Activated CD4-positive, alpha-beta T cell treated with anti-CD3 and anti-CD28 coated beads, Interleukin-2, amount 50 U/mL, for 48 hours (primary cell): ENCODE data around the gene RSPO3.
"Not testable (repeated sequence)": the region's sequence is repeated elsewhere in the genome, so short reads cannot be mapped to it uniquely, and the experiment has no call there.

Source experiments
- DNase-seq, 2 experiments: peaks; one replicate each; pipeline ENCODE4 v3.0.0-alpha.2; 2020

Gene RSPO3, protein sequence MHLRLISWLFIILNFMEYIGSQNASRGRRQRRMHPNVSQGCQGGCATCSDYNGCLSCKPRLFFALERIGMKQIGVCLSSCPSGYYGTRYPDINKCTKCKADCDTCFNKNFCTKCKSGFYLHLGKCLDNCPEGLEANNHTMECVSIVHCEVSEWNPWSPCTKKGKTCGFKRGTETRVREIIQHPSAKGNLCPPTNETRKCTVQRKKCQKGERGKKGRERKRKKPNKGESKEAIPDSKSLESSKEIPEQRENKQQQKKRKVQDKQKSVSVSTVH

DNA sequence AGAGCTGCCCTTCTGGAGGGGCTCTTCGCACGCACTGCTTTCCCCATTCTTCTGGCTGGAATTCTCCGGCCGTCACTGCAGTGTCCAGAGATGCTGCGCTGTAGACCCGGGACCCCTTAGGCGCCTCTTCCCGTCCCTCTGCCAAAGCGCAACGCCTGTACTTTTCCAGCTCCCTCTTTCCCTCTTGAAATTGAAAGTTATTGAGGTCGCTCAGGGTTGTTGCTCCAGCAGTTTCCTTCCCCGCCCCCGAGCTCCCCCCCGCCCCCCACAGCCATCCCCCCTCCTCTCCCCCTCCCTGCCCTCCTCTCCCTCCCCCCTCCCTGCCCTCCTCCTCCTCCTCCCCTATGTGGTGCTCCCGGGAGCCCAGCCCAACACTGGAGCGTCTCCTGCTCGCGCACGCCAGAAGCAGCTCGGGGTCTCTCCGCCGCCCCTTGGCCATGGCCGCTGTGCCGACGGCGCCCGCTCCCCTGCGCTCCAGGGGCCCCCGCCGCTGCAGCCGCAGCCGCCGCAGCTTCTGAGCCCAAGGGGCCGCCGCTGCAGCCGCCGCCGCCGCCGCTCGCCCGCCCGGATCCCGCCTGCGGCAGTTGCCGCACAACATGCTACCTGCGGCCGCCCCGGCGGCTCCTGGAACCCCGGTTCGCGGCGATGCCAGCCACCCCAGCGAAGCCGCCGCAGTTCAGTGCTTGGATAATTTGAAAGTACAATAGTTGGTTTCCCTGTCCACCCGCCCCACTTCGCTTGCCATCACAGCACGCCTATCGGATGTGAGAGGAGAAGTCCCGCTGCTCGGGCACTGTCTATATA is at the start of gene RSPO3:
Gene RSPO3, plus strand, starts transcription at position 374 of the 804 bp plus-strand sequence. CDS start 522 bp downstream, outside the sequence.
- DNase-seq, result peak; percentile 8 to 28

DNA sequence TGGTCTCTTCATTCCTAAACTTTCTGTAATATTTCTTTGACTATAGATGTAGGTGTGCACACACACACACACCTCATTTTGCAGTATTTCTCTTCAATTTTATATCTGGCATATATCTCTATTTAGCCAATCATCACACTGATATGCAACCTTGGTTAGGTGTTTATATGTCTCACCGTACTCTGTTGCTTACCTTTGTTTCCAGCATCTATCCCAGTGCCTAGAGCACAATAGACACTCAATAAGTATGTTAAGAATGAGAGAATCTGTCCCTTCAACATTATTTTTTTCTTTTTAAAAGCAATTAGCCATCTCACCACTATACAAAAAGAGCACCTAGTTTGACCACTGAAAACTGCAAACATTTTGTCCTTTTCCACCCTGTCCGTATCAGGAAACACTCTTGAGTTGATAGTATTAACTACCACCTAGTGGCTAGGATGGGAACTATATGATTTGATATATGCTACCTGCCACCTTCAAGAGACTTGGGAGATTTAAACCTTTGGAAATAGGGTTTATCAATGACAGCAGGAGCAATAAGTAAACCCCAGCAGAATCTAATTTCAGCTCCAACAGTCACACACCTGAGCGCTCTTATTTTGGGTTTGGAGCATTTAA is 48.7 kb upstream of the RSPO3 start:
- DNase-seq, result no peak

DNA sequence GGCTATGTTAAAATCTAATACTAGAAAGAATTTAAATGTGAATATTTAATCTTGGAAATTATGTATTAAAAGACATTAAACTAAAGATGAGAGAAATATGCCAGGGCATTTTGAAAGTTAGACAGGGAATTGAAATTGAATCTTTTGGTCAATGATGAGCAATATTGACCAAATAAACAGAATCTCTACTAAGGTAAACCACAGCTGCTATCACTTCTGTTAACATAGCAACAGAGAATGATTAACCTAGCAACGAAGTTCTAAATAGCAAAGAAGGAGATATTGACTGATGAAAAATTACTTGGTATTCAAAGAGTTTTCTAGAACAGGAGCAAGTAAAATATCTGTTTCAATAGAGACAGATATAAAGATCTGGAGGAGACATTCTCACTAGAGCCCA is 45.2 kb upstream of the RSPO3 start:
- DNase-seq, result no peak

DNA sequence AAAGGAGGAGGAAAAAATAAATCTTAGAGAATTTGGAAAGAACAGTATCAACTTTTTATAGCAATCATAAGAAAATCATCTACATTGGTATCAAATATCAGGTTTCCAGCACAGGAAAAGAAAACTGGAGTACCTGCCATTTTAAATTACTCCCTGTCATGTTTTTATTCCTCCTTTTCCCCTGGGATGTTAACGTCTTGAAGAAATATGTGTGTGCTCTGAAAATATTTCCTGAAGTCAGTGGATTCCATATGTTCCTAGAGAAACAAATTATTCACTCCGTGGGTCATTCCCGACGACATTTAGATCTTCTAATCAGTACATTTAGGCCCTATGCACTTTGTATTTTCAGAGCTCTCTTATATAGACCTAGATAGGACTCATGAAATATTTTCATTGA is 42.0 kb upstream of the RSPO3 start:
- DNase-seq, result no peak

DNA sequence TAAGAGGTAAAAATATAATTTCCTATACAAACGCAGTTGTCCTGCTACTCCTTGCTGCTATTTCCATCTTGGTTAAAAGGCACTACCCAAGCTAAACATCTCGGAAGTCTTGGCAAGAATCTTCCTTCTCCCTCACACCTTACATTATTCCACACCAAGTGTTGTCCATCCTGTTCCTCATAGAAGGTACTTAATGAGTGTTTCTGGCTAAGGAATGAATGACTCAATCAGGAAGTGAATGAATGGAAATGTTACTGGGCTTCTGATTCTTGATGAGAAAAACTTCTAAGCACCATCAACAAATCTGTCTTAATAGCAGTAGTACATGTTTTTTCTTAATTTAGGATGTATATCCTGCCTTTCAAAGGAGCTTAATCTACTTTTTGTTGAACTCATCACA is 40.6 kb upstream of the RSPO3 start:
- no peak for DNase-seq

DNA sequence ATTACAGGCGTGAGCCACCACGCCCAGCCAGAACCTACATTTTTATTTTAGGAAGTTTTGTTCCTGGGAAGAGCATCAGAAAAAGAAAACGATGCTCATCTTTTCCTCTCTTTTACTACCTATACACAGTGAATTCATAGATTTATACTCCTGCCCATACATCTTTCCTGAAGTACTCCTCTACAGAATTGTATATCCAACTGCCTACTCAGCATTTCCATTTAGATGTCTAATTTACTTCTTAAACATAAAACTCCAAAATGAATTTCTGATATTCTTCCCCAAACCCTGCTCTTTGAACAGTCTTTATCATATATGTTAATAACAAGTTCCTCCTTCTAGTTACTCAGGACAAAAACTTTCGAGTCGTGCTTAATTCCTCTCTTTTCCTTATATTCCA is 39.8 kb upstream of the RSPO3 start:
- no peak for DNase-seq

DNA sequence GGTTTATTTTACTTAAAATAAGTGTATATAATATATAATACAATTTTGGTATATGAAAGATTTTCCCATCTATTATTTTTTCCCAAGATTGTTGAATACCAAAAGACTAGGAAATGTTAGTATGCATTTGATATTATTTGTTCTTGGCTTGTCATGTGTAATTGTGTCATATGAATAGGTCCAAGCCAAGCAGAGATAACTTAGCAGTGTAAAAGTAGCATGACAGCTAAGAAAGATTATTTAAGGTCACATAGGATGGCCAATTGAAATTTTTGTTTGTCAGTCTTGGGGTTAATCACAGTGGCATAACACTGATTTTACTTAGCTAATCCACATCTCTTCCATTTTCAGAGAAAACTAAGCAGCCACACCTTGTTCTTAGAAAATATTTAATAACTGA is 38.8 kb upstream of the RSPO3 start:
- no peak for DNase-seq

DNA sequence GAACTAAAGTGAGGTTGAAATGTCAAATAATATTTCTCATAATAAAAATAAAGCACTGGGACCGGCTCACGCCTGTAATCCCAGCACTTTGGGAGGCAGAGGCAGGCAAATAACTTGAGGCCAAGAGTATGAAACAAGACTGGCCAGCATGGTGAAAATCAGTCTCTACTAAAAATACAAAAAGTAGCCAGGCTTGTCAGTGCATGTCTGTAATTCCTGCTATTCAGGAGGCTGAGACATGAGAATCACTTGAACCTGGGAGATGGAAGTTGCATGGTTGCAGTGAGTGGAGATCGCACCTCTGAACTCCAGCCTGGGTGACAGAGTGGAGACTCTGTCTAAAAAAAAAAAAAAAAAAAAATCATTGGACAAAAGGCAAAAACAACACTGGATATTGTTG is 38.4 kb upstream of the RSPO3 start:
- no peak for DNase-seq

DNA sequence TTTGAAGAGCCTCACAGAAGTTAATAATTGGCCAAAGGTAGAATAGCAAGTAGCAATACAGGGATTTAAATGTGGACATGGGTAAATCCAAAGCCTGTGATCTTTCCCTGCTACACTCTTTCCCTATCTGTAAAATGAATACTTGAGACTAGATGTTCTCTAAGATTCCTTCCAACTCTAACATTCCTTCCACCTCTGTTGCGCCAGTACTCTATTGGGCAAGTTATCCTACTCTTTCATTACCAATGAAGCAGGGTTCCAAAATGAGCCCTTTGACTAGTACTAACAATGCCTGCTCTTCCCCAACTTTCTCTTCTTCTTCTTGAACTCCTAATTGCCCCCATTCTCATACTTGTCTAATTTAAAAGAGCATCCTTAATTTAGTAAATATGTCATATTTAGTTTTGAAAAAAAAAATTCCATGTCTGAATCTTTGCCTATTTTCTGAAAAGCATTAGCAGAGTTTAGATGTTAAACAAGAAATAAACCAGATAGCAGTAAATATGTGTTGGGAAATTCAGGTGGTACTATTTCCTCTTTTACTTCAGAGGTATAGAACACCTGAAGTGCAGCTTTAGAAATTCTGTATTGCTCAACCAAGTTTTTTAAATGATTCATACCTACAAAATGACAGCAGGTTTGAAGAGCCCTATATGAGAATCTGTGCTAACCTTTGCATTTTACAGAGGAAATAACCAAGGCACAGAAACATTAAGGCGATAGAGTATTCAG is 35.1 kb upstream of the RSPO3 start:
- DNase-seq, result no peak

DNA sequence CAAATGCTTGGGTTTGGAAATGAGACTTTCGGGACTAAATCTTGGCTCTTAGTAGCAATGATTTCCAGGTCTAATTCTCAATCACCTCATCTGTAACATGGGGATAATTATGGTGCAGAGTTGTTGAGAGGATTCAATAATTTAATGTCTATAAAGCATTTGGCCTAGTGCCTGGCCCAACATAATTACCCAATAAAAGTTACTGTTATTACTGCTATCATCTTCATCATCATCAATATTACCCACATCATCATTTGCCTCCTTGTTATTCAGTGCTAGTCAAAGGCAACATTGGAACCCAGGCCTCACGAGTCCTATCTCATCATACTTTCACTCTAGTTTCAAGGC is 34.5 kb upstream of the RSPO3 start:
- no peak for DNase-seq

DNA sequence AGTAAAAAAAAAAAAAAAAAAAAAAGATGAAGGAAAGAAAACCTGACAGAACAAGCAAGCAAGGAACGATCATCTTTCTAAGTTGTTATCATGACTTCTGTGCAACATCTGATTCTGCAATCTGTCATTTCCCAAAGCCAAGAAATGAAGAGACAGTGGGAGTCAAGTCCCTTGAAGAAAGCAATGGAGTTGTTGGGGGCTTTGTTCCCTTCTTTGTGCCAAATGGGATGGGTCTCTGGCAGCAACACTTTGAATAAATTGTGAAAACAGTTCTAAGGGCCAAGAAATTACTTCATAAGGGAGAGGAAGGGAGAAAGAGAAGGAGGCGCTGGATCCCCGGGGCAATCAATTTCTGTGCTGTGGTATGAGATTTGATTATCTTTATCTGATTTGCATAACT is 33.3 kb upstream of the RSPO3 start:
- DNase-seq, result no peak

DNA sequence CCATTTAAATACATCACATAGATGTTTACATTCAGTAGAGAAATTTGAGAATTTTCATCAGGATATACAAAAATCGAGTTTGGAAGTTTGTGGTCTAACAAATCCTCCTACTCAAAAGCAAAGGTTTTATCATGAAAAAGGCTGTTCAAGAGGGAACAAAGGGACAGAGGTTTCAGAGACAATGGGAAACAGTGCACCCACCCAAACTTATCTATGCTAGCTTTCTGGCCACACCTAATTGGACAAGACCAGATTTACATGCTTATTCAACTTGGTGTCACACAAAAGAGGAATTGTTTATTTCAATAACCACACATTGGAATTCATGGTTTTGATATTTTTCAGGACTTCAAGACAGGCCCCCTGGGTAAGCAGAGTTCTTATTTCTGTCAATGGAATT is 28.4 kb upstream of the RSPO3 start:
- DNase-seq, result no peak

DNA sequence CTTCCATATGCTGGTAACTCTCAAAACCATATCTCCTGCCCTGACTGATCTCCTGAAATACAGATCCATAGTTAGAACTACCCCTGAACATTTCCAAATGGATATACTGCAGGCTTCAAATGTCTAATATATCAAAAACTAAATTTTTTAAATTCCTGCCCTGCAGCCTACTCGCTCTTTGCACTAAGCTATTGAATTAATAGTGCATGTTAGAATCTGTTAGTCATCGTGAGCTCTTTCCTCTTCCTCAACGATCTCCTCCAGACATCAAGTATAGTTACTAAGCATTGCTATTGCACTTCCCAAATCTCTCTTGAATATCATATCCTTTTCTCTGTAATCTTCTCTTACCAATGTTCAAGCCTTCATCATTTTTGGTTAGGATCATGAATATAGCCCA is 26.0 kb upstream of the RSPO3 start:
- DNase-seq, result no peak

DNA sequence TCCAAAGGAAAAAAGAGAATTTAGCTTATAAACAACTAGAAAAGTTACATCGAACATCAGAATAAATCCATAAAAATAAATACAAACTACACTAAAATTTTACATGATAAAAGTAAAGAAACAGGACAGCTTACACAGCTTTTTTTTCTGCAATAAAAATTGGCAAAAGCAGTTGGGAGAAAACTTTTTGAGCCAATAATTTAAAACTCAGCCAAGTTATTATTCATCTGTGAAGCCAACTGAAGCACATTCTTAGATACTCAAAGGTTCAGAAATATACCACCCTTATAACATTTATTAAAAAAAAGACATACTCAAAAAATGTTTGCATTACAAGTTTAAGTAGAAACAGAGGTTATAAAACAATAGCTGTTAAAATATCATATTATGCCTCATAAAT is 23.7 kb upstream of the RSPO3 start:
- DNase-seq, result no peak

DNA sequence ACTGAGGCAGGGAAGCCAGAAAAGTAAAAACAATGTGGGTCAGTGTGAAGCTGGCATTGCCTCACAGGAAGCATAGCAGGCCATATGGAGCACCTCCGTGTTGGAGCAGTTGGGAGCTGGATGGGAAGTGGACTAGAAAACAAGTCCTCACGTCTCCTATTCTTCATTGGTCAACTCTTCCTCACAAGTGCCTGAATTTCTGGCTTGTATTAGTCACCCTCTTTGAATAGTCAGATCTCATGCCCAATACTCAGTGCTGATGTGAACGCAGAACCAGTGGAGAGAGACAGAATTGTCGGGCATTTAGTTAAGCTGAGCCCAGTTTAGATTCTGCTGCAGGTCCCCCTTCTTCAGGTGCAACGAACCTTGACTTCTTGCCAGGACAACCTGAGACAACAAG is 22.3 kb upstream of the RSPO3 start:
- DNase-seq, result no peak

DNA sequence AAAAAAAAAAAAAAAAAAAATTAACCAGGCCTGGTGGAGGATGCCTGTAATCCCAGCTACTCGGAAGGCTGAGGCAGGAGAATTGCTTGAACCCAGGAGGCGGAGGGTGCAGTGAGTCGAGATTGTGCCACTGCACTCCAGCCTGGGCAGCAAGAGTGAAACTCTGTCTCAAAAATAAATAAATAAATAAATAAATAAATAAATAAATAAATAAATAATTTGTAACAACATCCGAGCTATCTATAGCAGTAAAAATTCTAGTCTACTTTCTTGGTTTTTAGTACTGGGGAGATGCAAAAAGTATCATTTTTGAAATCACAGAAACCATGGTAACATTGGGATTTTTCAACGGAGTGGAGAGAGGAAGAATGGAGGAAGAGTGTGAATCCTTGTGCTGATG is 21.0 kb upstream of the RSPO3 start:
- not testable (repeated sequence) for DNase-seq

DNA sequence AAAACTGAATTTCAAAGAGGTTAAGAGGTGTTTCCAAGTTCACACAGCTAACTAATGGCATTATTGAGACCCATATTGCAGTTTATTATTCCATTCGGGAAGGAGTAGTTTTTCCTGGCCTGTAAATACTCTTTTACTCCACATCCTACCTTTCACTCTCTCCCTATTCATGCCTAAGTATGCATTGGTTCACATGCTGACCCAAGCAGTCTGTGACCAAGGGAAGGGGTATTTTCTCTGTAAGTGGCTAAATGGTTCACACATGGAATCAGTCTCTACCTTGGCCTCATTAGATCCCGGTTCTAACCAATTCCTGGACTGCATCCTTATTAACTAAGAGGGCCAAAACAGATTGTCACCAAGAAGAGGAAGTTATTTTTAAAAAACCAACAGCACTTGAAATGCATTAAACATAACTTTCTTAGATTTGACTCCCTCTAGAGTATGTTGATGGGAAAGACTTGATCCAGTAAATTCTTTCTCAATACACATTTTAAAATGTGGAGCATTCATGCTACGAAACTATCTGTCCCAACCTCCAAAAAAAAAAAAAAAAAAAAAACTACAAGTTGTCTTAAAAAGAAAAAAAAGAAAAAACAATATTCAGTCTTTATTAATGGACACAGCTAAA is 17.8 kb upstream of the RSPO3 start:
- DNase-seq, result no peak

DNA sequence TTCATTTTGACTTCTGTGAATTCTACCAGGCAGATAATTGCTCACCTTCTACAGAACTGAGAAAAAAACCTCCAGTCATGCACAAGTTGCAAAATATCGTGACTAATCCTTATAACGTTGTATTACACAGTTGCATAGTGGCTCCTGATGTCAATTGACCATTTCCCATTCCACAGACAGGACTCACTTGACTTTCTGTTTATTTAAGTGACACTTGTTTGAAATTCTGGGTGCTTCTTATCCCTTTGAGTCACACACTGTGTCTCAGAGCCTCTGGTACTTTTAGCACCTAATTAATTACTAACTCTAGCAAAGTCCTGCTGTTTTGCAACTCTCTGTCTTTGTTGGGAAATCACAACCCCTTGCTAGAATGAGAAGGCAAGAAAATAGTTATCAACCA is 16.2 kb upstream of the RSPO3 start:
- DNase-seq, result no peak

DNA sequence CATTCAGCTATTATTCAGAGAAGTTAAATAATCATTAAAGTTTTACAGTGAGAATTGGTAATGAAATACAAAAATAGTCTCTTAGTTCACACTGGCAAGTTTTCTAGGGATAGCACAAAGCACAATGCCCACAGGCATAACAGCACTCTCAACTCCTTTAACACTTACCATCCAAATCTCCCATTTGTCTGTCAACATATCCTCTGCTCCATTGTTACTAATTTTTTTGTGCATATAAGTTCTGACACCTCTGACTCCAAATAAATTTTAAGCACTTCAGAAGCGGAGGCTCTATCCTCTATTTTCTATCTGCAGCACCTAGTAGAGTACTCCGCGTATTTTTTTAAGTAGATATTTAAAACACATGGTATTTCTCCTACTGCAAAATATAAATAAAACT is 15.6 kb upstream of the RSPO3 start:
- no peak for DNase-seq

DNA sequence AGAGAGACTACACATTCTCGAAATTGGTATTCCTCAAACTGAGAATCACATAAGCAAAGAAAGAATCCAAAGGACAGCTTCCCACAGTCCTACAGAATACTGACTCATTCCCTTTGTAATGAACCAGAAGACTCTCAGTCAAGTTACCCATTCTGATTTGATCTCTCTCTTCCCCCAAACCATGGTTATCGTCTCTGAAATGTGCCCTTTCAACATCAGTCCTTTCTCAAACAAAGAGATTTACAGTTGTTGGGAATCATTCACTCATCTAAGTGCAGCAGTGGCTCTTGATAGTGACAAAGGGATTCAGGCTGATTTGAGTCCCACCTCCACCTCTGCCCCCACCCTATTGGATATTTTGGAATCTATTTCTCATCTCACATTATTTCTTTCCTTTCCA is 15.0 kb upstream of the RSPO3 start:
- no peak for DNase-seq

DNA sequence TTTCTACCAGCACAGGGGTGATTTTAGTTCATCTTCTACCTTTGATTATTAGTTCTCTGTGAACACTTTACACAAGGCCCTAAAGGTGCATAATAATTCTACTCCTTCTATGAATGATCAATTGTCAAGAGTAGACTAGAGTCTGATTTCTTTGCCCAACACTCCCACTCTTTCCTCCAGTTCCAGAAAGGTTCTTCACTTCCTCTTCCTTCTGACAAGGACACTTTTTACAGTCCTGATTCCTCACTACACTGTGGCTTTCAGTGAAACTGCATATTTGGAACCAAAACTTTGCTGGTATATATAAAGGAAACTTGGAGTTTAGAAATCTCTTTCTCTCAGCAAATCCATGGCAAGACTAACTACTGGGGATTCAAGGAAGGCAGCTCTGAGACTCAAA is 10.6 kb upstream of the RSPO3 start:
- DNase-seq, result no peak

DNA sequence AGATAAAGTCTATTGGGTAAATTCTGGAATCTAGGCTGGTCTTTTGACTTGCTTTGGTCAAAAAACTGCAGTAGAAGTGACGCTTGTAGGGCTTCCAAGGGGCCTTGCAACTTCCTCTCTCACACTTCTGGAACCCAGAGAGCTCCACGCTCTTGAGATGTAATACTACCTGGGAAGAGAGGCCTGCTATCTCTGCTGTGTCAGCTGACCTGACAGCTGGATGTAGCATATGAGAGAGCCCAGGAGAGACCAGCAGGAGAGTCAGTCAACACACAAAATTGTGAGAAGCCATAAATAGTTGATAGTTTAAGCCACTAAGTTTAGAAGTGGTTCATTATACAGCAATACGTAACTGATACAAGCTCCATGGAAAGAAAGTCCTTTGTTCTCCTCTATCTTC is 7.8 kb upstream of the RSPO3 start:
- DNase-seq, result no peak

DNA sequence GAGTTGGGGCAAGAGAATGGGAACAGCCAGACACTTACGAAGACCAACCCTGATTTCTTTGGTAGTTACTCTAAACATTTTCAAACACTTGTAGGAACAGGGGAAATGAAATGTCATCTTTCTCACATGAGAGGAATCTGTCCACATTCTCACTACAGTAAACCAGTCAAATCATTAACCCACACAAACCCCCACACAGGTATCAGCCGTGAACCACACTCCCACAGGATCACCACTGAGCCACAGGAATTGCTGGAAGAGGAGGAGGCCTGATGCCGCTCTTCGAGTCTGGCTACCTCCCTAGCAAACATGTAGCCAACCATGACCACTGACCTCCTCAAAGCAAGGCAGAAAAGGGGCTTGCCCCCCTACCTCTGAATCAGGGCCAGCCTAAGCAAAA is 6.9 kb upstream of the RSPO3 start:
- DNase-seq, result no peak
